Lower leg skin (tissue), 3 donors: Measurements from ENCODE around the gene MEX3D.

Source experiments
- CTCF ChIP-seq, 3 donors: fragments of 450-650 bp; IDR thresholded peaks; one replicate each; pipeline ENCODE4 v1.5.1; 2016; ENCODE audit warnings: antibody characterized with exemption in 3 of 3, mild to moderate bottlenecking in 3 of 3, moderate library complexity in 2 of 3
- POLR2A ChIP-seq, 2 donors: fragments of 450-650 bp; IDR thresholded peaks; one replicate each; pipeline ENCODE4 v1.6.1; 2016 to 2017; ENCODE audit warnings: antibody characterized with exemption in 2 of 2, mild to moderate bottlenecking in 1 of 2, moderate library complexity in 1 of 2

GRCh38 chr19:1592755-1593500 is 24.8 kb upstream of the MEX3D start, which contains the start of gene MBD3:
- TF ChIP-seq CTCF (IDR thresholded peaks at IDR 0.05) (no peak), POLR2A (IDR thresholded peaks at IDR 0.05) (no peak)
